Activated CD4-positive, alpha-beta memory T cell treated with anti-CD3 and anti-CD28 coated beads for 36 hours (primary cell): ENCODE measurements around the gene ABCB9. TPM values are rescaled to one million over a fixed set of nuclear protein-coding genes. Genes with fewer than 3 reads are reported as not detected.

Source experiments
- microRNA-seq: library from miRNA; unstranded; fragments of <30 nt; microRNA quantifications from one replicate; pipeline ENCODE4 v1.2.0, GENCODE V29; 2022; ENCODE audit warnings: borderline number of aligned reads, borderline microRNAs expressed, borderline replicate concordance
- total RNA-seq, 2 experiments: library from RNA; stranded (reverse); gene quantifications; one replicate each; pipeline ENCODE4 v1.2.3, GENCODE V29; 2021

ABCB9 gene
- total RNA-seq, 2 experiments from 2014 or later = 2.7 to 3.6 TPM

Small RNA genes lying within 50 kb of the gene (microRNA-seq; reads per million reads assigned to microRNA genes)
- not detected for gene MIR4304

Other genes with a start within 250 kb of the ABCB9 start
- under 1 TPM in 1 of 2 experiments, not detected in 1; 0.10 TPM for gene HCAR3, start 249.7 kb downstream of the ABCB9 start, total RNA-seq
- under 1 TPM; 0.21 to 0.27 TPM for gene HCAR1, start 235.6 kb downstream of the ABCB9 start, total RNA-seq
- 10 to 100 TPM; 56.9 to 58.2 TPM for gene DENR, start 213.6 kb downstream of the ABCB9 start, total RNA-seq
- gene CCDC62, start 191.9 kb downstream of the ABCB9 start, total RNA-seq = under 1 TPM; 0.48 TPM
- gene HIP1R, start 131.0 kb downstream of the ABCB9 start, total RNA-seq = 10 to 100 TPM; 19.3 to 22.2 TPM
- 10 to 100 TPM in 1 of 2 experiments, 1 to 10 TPM in 1; 10.0 to 10.4 TPM for gene VPS37B, start 70.3 kb downstream of the ABCB9 start, total RNA-seq
- 10 to 100 TPM; 22.6 to 23.7 TPM for gene OGFOD2, start 8.8 kb upstream of the ABCB9 start, total RNA-seq
- 100 to 1,000 TPM; 180 to 188 TPM for gene ARL6IP4, start 14.2 kb upstream of the ABCB9 start, total RNA-seq
- gene PITPNM2, start 184.6 kb upstream of the ABCB9 start, total RNA-seq = 1 to 10 TPM; 5.9 to 6.5 TPM